Peyer's patch (tissue), 4 donors: Measurements from ENCODE around the gene CDK18.

Experiments
- POLR2A ChIP-seq, 2 donors: fragments of 450-650 bp; IDR thresholded peaks; one replicate each; pipeline ENCODE4 v1.5.1; 2017; ENCODE audit warnings: antibody characterized with exemption in 2 of 2, mild to moderate bottlenecking in 2 of 2, moderate library complexity in 2 of 2
- TF ChIP-seq, protein P1 (sequence below), 6 experiments: fragments of 450-650 bp in 4 of 6; fragments of 200-600 bp in 2 of 6; sonication (generic) in 1 of 6; IDR thresholded peaks; one replicate each; pipeline ENCODE4 v1.5.1; 2017 to 2019; ENCODE audit warnings: antibody characterized with exemption in 6 of 6, mild to moderate bottlenecking in 3 of 6, moderate library complexity in 1 of 6

DNA sequence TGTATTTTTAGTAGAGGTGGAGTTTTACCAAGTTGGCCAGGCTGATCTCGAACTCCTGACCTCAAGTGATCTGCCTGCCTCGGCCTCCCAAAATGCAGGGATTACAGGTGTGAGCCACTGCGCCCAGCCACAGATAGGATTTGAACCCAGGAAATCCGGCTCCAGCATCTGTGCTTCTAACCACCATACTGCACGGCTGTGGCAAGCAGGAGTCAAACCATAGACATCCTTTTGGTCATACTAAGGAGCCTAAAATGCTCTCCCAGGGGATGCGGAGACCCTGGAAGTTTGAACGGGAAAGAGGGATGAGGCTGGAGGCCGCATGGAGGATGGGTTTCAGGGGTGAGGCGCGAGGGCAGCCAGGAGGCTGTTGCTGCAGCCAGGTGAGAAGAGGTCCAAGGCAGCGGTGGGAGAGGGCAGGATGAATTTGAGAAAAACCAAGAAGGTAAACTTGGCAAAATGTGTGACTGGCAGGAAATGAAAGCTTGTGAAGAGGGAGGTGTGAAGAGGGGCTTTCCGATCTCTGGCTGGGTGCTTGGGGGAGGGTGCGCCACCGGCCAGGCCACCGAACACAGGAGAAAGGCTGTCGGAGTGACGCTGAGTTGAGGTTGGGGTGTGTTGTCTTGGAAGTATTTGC, 24.0 kb upstream of the CDK18 start:
- TF ChIP-seq, protein P1, sequence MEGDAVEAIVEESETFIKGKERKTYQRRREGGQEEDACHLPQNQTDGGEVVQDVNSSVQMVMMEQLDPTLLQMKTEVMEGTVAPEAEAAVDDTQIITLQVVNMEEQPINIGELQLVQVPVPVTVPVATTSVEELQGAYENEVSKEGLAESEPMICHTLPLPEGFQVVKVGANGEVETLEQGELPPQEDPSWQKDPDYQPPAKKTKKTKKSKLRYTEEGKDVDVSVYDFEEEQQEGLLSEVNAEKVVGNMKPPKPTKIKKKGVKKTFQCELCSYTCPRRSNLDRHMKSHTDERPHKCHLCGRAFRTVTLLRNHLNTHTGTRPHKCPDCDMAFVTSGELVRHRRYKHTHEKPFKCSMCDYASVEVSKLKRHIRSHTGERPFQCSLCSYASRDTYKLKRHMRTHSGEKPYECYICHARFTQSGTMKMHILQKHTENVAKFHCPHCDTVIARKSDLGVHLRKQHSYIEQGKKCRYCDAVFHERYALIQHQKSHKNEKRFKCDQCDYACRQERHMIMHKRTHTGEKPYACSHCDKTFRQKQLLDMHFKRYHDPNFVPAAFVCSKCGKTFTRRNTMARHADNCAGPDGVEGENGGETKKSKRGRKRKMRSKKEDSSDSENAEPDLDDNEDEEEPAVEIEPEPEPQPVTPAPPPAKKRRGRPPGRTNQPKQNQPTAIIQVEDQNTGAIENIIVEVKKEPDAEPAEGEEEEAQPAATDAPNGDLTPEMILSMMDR (IDR thresholded peaks at IDR 0.05) = no peak
- no peak for TF ChIP-seq POLR2A (IDR thresholded peaks at IDR 0.05)
